ENCODE measurements around the gene IGF1. TPM values are rescaled to one million over a fixed set of nuclear protein-coding genes. Genes with fewer than 3 reads are reported as not detected.

IGF1 gene
- total and polyA plus RNA-seq, 9 of the 15 experiments (the other 6 are each of a cell fraction or from before 2014, with no cell fraction given): 3.7 to 13.9 (median 4.5) TPM

- TF ChIP-seq NFRKB (IDR thresholded peaks at IDR 0.05; ENCODE audit: low read depth) (0 out of 2 replicates have a peak, but pooled peaks have one; percentile 47), PATZ1 (CRISPR knock-in tag; IDR thresholded peaks at IDR 0.05; ENCODE audit: borderline replicate concordance) (no peak), TBP (optimal IDR thresholded peaks at IDR 0.05; ENCODE audit: low read depth, low read length) (no peak), PHF21A (IDR thresholded peaks at IDR 0.05; ENCODE audit: borderline replicate concordance, low read depth) (peak; percentile 55; the same call in 1 of the 2 replicates), ARID3B (CRISPR knock-in tag; IDR thresholded peaks at IDR 0.05; ENCODE audit: borderline replicate concordance) (no peak), TCF3 (CRISPR knock-in tag; IDR thresholded peaks at IDR 0.05) (peak; percentile 13; the same call in 1 of the 2 replicates), PPARD (CRISPR knock-in tag; IDR thresholded peaks at IDR 0.05) (no peak), EP400 (IDR thresholded peaks at IDR 0.05) (peak; percentile 48), PKNOX1 (IDR thresholded peaks at IDR 0.05) (peak; percentile 80), TAF9B (IDR thresholded peaks at IDR 0.05; ENCODE audit: partially characterized antibody) (peak; percentile 48), SMARCC2 (IDR thresholded peaks at IDR 0.05; ENCODE audit: low read depth) (peak; percentile 86), ZNF766 (CRISPR knock-in tag; conservative IDR thresholded peaks at IDR 0.05) (0 out of 2 replicates have a peak, but pooled peaks have one; percentile 45), TEAD4 (IDR thresholded peaks at IDR 0.05; ENCODE audit: low read length) (peak; percentile 46; the same call in 1 of the 2 replicates), TEAD4 (CRISPR knock-in tag; IDR thresholded peaks at IDR 0.05; ENCODE audit: borderline replicate concordance) (no peak), HDAC2 (IDR thresholded peaks at IDR 0.05) (peak; percentile 50; the same call in 1 of the 2 replicates), CC2D1A (IDR thresholded peaks at IDR 0.05) (0 out of 2 replicates have a peak, but pooled peaks have one; percentile 36), ZNF592 (IDR thresholded peaks at IDR 0.05) (peak; percentile 56; the same call in 1 of the 2 replicates), CTBP1 (IDR thresholded peaks at IDR 0.05; ENCODE audit: borderline replicate concordance) (peak; percentile 81), ARID1B (IDR thresholded peaks at IDR 0.05) (peak; percentile 92), NCOA4 (IDR thresholded peaks at IDR 0.05; ENCODE audit: partially characterized antibody) (no peak), ZNF24 (IDR thresholded peaks at IDR 0.05) (no peak)
These were observed 5.8 kb downstream of the IGF1 start (continued) for GRCh38 chr12:102474438-102475064.

Data from K562 (cell line).